ENCODE measurements around the gene PRDX2.
"Not testable (repeated sequence)": the region's sequence is repeated elsewhere in the genome, so short reads cannot be mapped to it uniquely, and the experiment has no call there.

Gene PRDX2

GRCh38 chr19:12815088-12815487 lies 13.5 kb upstream of the PRDX2 start:
- FAIRE-seq: no peak
- TF ChIP-seq TAF1 (IDR thresholded peaks at IDR 0.05; ENCODE audit: borderline replicate concordance, low read depth, low read length) (no peak), POLR2A (IDR thresholded peaks at IDR 0.05; ENCODE audit: low read depth, low read length) (no peak), POLR2AphosphoS5 (IDR thresholded peaks at IDR 0.05; ENCODE audit: low read depth, low read length) (no peak)
- DNase-seq (ENCODE audit: insufficient read length): no peak

- TF ChIP-seq POLR2AphosphoS5 (IDR thresholded peaks at IDR 0.05; ENCODE audit: low read depth, low read length): peak; percentile 63
- TF ChIP-seq TAF1 (IDR thresholded peaks at IDR 0.05; ENCODE audit: borderline replicate concordance, low read depth, low read length): 0 out of 2 replicates have a peak, but pooled peaks have one; percentile 34
- TF ChIP-seq POLR2A (IDR thresholded peaks at IDR 0.05; ENCODE audit: low read depth, low read length): peak; percentile 83
- FAIRE-seq (peak; percentile 98), DNase-seq (ENCODE audit: insufficient read length) (peak; percentile 98)
Observed at GRCh38 chr19:12806242-12807081, 4.9 kb upstream of the PRDX2 start, which contains the start of gene RNASEH2A. Gene RNASEH2A (plus strand): TSS chr19:12806584. CDS start chr19:12806674, 90 bp downstream.

- DNase-seq (ENCODE audit: insufficient read length) (no peak), FAIRE-seq (no peak)
- TF ChIP-seq POLR2A (IDR thresholded peaks at IDR 0.05; ENCODE audit: low read depth, low read length) (no peak), POLR2AphosphoS5 (IDR thresholded peaks at IDR 0.05; ENCODE audit: low read depth, low read length) (no peak), TAF1 (IDR thresholded peaks at IDR 0.05; ENCODE audit: borderline replicate concordance, low read depth, low read length) (no peak)
Observed at GRCh38 chr19:12804051-12804450, 2.5 kb upstream of the PRDX2 start.

GRCh38 chr19:12802267-12803106 lies 887 bp upstream of the PRDX2 start:
- no peak for TF ChIP-seq POLR2AphosphoS5 (IDR thresholded peaks at IDR 0.05; ENCODE audit: low read depth, low read length)
- no peak for TF ChIP-seq POLR2A (IDR thresholded peaks at IDR 0.05; ENCODE audit: low read depth, low read length)
- TF ChIP-seq TAF1 (IDR thresholded peaks at IDR 0.05; ENCODE audit: borderline replicate concordance, low read depth, low read length): no peak
- DNase-seq (ENCODE audit: insufficient read length) (no peak), FAIRE-seq (no peak)

GRCh38 chr19:12800923-12801465 lies 606 bp downstream of the PRDX2 start:
- no peak for FAIRE-seq
- no peak for DNase-seq (ENCODE audit: insufficient read length)
- TF ChIP-seq TAF1 (IDR thresholded peaks at IDR 0.05; ENCODE audit: borderline replicate concordance, low read depth, low read length): no peak
- no peak for TF ChIP-seq POLR2AphosphoS5 (IDR thresholded peaks at IDR 0.05; ENCODE audit: low read depth, low read length)
- TF ChIP-seq POLR2A (IDR thresholded peaks at IDR 0.05; ENCODE audit: low read depth, low read length): no peak

- DNase-seq (ENCODE audit: insufficient read length): no peak
- no peak for TF ChIP-seq POLR2AphosphoS5 (IDR thresholded peaks at IDR 0.05; ENCODE audit: low read depth, low read length)
- no peak for FAIRE-seq
Observed at GRCh38 chr19:12800466-12800770, 1.2 kb downstream of the PRDX2 start.

GRCh38 chr19:12799742-12800465 lies 1.7 kb downstream of the PRDX2 start:
- no peak for DNase-seq (ENCODE audit: insufficient read length)

GRCh38 chr19:12797607-12798006 lies 4.0 kb downstream of the PRDX2 start:
- FAIRE-seq: not testable (repeated sequence)

More at GRCh38 chr19:12799742-12800465, 1.7 kb downstream of the PRDX2 start:
- TF ChIP-seq POLR2A (IDR thresholded peaks at IDR 0.05; ENCODE audit: low read depth, low read length): no peak
- no peak for TF ChIP-seq POLR2AphosphoS5 (IDR thresholded peaks at IDR 0.05; ENCODE audit: low read depth, low read length)
- TF ChIP-seq TAF1 (IDR thresholded peaks at IDR 0.05; ENCODE audit: borderline replicate concordance, low read depth, low read length): no peak
- FAIRE-seq: no peak

GRCh38 chr19:12797141-12797587 lies 4.4 kb downstream of the PRDX2 start:
- no peak for FAIRE-seq
- no peak for DNase-seq (ENCODE audit: insufficient read length)
- TF ChIP-seq POLR2AphosphoS5 (IDR thresholded peaks at IDR 0.05; ENCODE audit: low read depth, low read length) (no peak), POLR2A (IDR thresholded peaks at IDR 0.05; ENCODE audit: low read depth, low read length) (no peak), TAF1 (IDR thresholded peaks at IDR 0.05; ENCODE audit: borderline replicate concordance, low read depth, low read length) (no peak)

More at GRCh38 chr19:12797607-12798006, 4.0 kb downstream of the PRDX2 start:
- DNase-seq (ENCODE audit: insufficient read length): not testable (repeated sequence)

- DNase-seq (ENCODE audit: insufficient read length) (no peak), FAIRE-seq (peak; percentile 84)
- TF ChIP-seq POLR2AphosphoS5 (IDR thresholded peaks at IDR 0.05; ENCODE audit: low read depth, low read length): no peak; the same call in 1 of the 2 replicates
- no peak for TF ChIP-seq TAF1 (IDR thresholded peaks at IDR 0.05; ENCODE audit: borderline replicate concordance, low read depth, low read length)
- no peak for TF ChIP-seq POLR2A (IDR thresholded peaks at IDR 0.05; ENCODE audit: low read depth, low read length)
Observed at GRCh38 chr19:12796146-12797071, 5.2 kb downstream of the PRDX2 start.
